Left forelimb (tissue), 1 donor: ENCODE measurements around the gene PDIA4.
A peak's percentile ranks its signal among the peaks of the same experiment; 100 is the strongest.
"Not testable (repeated sequence)": the region's sequence is repeated elsewhere in the genome, so short reads cannot be mapped to it uniquely, and the experiment has no call there.

Source experiments
- DNase-seq: peaks from one replicate; pipeline ENCODE4 v3.0.0-alpha.2; 2018; ENCODE audit warnings: low spot score

The PDIA4 gene, protein sequence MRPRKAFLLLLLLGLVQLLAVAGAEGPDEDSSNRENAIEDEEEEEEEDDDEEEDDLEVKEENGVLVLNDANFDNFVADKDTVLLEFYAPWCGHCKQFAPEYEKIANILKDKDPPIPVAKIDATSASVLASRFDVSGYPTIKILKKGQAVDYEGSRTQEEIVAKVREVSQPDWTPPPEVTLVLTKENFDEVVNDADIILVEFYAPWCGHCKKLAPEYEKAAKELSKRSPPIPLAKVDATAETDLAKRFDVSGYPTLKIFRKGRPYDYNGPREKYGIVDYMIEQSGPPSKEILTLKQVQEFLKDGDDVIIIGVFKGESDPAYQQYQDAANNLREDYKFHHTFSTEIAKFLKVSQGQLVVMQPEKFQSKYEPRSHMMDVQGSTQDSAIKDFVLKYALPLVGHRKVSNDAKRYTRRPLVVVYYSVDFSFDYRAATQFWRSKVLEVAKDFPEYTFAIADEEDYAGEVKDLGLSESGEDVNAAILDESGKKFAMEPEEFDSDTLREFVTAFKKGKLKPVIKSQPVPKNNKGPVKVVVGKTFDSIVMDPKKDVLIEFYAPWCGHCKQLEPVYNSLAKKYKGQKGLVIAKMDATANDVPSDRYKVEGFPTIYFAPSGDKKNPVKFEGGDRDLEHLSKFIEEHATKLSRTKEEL

DNA sequence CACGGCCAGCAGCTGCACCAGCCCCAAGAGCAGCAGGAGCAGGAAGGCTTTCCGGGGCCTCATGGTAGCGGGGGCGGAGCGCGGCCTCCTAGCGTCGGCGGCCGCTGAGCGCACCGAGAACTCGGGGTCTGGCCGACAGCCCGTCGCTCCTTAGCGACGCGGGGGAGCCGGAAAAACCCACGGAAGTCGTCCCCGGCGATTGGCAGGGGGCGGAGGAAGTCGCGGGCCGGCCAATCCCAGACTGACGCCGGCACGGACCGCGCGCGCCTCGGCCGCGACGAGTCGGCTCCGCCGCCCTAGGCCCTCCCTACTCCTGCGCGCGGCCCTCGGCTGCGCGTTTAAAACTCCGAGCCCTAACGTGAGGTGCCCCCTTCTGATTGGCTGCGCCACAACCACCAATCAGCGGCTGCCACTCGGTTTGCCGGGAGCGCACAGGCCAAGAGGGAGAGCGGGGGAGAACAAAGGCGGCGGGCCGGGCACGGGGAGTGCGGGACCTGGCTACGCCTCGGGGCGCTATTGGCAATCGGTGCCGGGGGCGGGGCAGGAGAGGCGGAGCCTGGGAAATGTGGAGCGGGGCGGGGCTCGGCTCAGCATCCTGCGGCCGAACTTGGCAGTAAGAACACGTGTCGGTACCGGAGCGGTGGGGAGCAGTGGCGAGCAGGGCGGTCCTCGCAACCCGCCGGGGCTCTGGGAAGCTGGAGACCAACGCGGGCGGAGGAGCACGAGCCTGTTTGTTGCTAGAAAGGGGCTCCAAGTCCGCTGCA lies at the start of gene PDIA4:
TSS of gene PDIA4 (minus strand) at position 160 of the 764 bp plus-strand sequence. CDS start at position 63, 97 bp downstream.
- peak; percentile 100 for DNase-seq

DNA sequence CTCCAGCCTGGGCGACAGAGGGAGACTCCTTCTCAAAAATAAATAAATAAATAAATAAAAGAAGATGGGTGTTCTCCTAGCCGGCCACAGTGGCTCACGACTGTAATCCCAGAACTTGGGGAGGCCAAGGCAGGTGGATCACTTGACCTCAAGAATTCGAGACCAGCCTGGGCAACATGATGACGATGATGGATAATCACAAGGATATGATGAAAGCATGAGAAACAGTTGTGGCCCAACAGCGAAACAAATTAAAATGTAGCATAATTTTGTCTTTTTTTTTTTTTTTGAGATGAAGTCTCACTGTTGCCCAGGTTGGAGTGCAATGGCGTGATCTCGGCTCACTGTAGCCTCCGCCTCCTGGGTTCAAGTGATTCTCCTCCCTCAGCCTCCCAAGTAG lies 49.3 kb upstream of the PDIA4 start:
- DNase-seq = no peak

DNA sequence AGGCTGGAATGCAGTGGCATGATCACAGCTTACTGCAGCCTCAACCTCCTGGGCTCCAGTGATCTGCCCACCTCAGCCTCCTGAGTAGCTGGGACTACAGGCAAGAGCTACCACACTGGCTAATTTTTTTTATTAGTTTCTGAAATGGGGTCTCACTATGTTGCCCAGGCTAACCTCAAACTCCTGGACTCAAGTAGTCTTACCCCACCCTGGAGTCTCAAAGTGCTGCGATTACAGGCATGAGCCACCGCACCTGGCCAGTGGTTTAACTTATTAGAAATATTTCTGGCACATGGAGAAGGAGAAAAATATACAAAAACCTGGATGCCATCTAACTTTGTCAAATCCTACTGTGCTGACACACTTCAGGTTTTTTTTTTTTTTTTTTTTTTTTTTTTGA lies 47.0 kb upstream of the PDIA4 start:
- DNase-seq = no peak

DNA sequence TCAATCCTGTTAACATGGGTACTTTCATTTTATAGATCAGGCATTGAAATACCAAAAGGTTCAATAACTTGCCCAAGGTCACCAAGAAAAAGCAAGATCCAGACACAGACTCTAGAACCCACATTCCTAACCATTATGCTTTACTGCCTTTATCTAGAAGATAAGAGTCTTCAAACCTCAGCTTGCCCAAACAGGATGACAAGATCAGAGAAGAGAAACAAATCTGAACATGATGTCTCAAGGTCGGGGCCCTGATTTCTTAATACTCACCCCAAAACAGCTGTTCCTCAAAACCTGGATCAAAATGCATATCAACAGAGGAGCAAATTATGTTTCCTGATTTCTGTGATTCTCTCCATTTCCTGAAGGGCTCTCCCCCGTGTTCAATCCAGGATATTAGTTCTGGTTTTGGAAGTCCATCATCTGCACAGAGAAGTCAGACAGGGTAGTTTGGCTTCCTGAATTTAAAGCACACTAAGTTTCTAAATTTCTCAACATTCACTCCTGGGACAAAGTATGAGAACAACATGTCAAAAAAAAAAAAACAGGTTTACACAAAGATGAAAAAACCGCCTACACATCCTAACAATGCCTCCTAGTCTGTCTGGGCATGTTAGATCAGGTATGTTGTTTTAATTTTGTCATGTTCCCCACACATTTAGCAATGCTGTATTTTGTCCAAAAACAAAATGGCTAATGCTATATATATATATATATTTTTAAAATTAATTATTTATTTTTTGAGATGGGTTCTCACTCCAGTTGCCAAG lies 46.0 kb upstream of the PDIA4 start:
- no peak for DNase-seq

DNA sequence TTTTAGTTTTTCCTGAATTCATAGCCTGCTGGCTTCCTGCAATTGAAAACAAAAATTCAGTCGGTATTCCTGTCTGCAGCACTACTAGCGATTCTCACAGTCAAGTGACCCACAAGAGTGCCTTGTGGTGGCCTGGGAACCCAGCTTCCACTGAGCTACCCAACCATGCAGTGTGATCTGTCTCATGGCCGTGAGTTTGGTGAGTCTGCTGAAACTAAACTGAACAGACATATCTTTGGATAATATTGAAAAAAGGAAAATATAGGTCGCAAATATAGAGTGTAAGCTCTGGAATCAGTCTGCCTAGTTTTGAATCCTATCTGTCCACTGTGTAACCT lies 44.1 kb upstream of the PDIA4 start:
- no peak for DNase-seq

DNA sequence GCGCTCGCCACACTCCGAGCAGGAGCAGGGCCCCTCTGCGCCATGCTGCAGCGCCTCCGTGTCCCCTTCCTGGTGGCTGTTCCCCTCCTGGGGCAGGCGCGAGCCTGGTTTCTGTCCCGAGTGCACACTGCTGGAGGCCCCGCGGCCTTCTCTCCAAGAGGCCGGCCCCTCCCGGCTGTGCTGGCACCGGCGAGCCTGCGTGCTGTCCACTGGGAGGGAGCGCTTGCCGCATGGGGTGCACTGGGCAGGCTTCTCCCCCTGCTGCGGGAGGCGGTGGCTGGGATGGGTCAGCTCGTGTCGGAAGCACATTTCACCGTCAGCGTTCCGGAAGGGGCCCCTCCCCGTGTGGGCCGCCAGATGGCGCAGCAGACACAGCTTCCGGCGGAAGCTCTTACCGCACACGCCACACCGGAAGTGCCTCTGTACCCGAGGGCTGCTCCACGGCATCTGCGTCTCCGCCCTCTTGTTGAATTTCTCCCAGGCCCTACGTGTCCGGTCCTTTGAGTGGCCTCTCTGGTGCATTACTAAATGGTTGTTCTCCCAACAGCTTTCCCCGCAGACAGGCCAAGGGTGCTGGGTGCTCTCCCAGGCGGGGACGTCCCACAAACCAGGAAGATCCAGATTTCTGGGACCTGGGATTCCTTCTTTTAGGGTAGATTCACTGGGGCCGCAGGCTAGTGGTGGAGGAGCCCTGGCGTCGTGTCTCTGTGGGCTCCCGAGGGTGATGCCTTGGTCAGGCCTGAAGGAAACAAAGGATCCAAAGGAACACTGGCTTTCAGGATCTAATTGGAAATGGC lies 43.5 kb upstream of the PDIA4 start:
- DNase-seq = no peak

DNA sequence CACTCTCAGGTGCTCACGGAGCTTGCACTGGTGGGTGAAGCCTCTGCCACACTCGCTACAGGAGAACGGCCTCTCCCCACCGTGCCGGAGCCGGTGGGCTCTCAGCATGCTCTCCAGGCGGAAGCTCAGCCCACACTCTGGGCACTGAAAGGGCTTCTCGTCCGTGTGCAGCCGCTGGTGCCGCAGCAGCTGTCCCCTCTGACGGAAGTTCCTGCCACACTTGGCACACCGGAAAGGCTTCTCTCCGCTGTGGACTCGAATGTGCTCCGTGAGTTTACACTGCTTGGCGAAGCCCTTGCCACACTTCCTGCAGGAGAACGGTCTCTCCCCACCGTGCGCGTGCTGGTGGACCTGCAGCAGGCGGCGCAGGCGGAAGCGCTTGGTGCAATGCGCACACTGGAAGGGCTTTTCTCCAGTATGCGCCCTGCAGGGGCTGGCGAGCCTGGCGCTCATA lies 42.9 kb upstream of the PDIA4 start:
- DNase-seq = no peak

DNA sequence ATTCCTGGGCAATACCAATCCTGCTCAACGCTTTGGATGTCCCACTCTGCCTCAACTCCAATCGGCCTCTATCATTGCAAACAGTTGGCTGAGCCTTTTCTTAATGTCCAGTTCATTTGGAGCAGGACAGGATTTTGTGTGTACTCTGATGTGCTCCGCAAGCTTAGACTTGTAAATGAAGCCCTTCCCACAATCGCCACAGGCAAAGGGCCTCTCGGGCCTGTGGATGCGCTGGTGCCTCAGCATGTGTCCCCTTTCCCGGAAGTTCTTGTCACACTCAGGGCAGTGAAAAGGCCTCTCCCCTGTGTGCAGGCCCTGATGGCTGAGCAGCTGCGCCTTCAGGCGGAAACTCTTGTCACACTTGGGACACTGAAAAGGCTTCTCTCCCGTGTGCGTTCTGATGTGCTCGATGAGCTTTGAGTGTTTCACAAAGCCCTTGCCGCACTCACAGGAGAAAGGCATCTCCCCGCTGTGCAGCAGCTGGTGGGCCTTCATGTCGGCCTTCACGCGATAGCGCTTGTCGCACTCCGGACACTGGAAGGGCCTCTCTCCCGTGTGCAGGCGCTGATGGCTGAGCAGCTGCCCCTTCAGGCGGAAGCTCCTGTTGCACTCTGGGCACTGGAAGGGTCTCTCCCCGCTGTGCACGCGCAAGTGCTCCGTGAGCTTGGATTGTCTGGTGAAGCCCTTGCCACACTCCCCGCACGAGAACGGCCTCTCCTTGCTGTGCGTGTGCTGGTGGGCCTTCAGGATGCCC lies 42.2 kb upstream of the PDIA4 start:
- no peak for DNase-seq

DNA sequence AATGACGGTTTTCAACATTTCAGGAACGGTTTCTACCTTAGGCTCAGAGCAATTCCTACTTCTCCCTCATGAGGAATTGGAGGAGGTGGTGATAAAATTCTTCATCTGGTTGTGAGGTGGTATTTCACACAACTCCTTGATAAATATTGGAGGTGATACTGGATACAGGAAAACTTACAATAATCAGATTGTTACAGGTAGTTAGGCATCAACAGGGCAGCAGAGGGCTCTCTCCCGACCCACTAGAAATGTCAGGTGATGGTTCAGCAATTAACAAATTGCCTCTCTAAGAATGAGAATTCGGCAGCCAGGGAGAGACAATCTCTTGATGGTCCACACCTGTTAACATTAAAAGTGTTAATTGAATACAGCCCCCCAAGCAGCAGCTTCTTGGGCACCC lies 39.6 kb upstream of the PDIA4 start:
- no peak for DNase-seq

DNA sequence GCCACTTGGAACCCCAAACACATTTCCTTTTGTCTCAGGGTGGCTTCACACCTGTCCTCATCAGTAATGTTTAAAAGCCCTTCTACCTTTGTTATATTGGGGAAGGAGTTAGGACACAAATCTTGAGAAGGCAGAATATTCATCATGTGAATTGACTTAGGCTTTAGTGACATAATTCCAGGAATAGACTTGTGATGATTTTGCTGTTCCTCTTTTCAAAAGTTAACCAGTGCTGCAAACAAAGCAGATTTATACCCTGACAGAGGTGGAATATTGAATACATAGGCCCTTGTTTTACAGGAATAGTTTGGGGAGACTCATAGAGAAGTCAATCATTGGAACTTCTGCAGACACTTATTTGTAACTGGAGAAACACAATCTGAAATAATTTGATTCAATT lies 35.2 kb upstream of the PDIA4 start:
- DNase-seq = no peak

DNA sequence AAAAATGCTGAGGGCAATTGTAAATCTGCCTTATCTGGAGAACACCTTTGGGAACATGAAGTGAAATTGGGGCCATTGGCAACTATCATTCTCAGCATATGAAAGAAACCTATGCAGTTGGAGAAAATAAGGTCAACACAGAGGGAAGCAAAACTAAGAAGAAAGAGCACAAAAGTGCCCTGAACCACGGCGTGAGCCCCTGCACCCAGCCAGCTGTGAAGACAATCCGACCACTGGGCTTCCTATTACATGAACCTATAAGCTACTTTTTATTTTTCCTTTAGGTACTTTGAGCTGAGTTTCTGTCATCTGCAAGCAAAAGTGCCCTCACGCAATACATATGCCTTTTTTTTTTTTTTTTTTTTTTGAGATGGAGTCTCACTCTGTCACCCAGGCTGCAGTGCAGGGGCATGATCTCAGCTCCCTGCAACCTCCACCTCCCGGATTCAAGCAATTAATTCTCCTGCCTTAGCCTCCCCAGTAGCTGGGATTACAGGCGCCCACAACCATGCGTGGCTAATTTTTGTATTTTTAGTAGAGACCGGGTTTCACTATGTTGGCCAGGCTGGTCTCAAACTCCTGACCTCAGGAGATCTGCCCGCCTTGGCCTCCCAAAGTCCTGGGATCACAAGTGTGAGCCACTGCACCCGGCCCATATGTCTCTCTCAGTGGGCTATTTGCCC lies 34.1 kb upstream of the PDIA4 start:
- DNase-seq = not testable (repeated sequence)

DNA sequence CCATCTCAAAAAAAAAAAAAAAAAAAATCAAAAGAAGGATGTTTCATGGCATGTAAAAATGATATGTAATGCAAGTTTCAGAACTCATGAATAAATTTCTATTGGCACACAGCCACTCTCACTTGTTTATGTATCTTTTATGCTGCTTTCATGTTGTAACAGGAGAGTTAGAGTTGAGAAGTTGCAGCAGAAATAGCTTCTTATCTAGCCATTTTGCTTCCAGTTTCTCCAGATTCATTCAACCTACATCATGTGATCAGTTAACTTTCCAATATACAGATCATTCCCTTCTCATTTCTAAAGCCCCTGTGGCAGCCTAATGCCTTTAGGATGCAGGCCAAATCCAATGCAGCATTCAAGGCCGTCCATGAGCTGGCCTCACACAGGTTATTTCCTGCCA lies 31.9 kb upstream of the PDIA4 start:
- no peak for DNase-seq

DNA sequence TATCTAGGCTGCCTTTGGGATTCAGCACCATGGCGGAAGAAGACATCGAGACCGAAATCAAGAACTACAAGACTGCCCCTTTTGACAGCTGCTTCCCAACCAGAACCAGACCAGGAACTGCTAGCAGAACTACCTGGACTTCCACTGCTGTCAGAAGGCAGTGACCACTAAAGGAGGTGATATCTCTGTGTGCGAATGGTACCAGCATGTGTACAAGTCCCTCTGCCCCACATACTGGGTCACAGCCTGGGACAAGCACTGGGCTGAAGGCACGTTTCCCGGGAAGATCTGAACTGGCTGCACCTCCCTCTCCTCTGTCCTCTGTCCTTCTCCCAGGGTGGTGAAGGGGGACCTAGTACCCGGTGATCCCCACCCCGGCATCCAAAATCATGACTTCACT lies 25.6 kb upstream of the PDIA4 start:
- no peak for DNase-seq

DNA sequence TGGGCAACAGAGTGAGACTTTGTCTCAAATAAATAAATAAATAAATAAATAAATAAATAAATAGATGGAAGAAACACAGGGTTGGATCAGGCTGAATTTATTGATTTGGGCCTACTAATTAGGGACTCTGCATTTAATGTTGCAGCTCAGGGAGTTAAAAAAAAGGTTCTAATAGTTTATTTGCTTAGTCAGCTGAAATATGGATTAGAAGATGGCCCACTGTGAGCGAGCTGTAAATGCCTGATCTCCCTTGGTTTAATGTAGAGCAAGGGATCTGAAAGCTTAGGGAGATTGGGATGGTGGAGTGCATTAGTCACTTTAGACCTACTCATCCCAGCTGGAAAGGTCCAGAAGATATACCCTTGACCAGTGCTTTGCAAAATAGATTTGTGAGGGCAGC lies 25.1 kb upstream of the PDIA4 start:
- DNase-seq = no peak

DNA sequence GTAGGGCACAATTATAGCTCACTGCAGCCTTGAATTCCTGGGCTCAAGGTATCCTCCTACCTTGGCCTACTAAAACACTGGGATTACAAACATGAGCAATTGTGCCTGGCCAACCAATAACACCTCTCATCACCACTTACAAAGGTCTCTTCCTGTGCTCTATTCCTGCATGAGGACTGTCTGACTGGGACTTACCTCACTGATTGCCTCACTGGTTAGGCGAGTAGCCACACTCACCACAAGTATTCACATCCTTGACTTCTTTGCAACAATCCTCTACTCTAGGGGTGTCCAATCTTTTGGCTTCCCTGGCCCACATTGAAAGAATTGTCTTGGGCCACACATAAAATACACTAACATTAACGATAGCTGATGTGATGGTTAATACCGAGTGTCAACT lies 22.6 kb upstream of the PDIA4 start:
- no peak for DNase-seq

DNA sequence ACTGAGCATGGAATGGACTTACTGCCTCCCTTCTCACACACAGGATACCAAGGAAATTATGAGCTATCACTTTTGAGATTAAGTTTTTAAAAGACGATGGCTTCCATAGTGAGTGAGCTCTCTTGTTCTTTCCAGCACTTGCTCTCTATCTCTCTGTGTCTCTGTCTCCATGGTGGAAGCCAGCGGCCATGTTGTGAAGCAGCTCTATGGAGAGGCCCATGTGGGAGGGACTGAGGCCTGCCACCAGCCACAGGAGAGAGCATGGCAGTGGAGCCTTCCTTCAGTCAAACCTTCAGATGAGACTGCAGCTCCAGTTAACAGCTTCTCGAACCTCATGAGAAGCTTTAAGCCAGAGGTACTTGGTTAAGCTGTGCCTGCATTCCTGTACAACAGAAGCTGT lies 20.5 kb upstream of the PDIA4 start:
- no peak for DNase-seq

DNA sequence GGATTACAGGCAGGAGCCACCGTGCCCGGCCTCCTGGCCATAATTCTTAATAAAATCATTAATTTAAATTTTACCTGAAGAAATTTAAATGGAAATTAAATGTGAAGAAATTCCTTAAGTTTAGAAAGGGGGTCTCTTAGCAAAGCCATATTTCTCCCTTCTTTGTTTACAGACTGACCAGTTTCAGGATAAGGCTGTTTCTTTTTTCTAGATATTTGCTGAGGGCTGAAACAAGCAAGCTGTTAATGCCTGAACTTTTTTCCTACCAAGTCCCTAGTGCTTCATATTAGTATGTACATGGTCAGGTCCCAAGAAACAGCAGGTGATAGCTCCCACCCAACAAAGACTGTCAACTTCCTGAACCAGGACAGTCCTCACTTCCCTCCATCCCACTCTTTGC lies 18.1 kb upstream of the PDIA4 start:
- DNase-seq = no peak

DNA sequence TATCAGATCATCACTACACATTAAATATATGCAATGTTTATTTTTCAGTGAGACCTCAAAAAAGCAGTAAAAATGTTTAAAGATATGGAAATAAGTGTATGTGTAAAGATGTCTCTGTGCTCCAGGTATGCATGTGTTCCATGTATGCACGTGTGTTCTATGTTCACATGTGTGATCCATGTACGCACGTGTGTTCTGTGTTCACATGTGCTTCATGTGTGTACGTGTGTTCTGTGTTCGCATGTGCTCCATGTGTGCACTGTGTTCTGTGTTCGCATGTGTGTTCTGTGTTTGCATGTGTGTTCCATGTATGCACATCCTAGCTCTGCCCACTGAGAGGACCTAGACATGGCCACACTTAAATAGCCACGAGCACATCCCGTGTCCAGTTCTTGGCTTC lies 15.6 kb upstream of the PDIA4 start:
- no peak for DNase-seq

DNA sequence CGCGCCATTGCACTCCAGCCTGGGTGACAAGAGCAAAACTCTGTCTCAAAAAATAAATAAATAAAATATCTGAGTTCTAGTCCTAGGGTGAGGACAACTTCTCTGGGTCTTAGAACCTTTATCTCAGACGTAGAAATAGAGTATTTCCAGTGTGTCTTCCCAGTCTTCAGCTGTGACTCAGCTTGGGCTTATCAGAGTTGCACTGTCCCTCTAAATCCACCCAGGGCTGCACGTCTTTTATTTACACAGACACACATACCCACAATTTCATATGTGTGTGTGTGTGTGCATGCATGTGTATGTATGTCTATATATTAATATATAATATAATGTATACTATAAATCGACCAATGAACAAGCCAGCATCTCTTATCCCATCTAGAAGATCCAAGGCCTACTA lies 13.0 kb upstream of the PDIA4 start:
- no peak for DNase-seq

DNA sequence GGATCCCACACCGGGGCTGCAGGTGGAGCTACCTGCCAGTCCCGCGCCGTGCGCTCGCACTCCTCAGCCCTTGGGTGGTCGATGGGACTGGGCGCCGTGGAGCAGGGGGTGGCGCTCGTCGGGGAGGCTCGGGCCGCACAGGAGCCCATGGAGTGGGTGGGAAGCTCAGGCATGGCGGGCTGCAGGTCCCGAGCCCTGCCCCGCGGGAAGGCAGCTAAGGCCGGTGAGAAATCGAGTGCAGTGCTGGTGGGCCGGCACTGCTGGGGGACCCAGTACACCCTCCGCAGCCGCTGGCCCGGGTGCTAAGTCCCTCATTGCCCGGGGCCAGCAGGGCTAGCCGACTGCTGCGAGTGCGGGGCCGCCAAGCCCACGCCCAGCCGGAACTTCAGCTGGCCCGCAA lies 10.3 kb upstream of the PDIA4 start:
- DNase-seq = not testable (repeated sequence)
